DOHH2 (cell line): Measurements from ENCODE around the gene ST3GAL3.

Source experiments
- CTCF ChIP-seq: fragments of 200-600 bp; sonication (generic); IDR thresholded peaks from one replicate; pipeline ENCODE4 v1.5.1; 2014; ENCODE audit warnings: antibody characterized with exemption, mild to moderate bottlenecking, low read depth, low read length; ENCODE audit not compliant: poor library complexity, severe bottlenecking
- EZH2phosphoT487 ChIP-seq: fragments of 200-600 bp; sonication (generic); IDR thresholded peaks from 2 replicates; pipeline ENCODE4 v1.6.1; 2017; ENCODE audit warnings: borderline replicate concordance, mild to moderate bottlenecking, antibody characterized with exemption, low read length, moderate library complexity, mixed read lengths

DNA sequence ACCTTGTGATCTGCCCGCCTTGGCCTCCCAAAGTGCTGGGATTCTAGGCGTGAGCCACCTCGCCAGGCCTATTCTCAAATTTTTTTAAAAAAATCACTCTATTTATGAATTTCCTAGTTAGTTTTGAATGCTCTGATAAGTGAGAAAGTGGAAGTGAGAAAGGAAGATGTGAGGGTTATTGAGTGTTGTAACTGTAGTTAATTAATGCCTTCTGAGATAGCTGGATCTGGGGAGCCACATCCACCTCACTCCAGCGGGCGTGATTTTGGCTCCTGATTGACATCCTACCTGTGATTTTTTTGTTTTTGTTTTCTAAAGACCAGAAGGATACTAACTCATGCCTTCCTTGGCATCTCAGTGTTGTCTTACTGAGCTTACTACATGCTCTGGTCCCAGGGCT lies 65.6 kb downstream of the ST3GAL3 start:
- no peak for TF ChIP-seq CTCF
- TF ChIP-seq EZH2phosphoT487 = no peak
